HG03280 (cell line): ENCODE data around the gene COLEC12.
"Not testable (repeated sequence)": the region's sequence is repeated elsewhere in the genome, so short reads cannot be mapped to it uniquely, and the experiment has no call there.

ENCODE experiments used
- ATAC-seq: cut with Tn5 transposase; IDR thresholded peaks from one replicate; pipeline ENCODE4 v1.9.1; 2021; ENCODE audit warnings: mild to moderate bottlenecking, moderate library complexity; ENCODE audit not compliant: unreplicated experiment

Gene COLEC12

GRCh38 chr18:415617-416612 lies 84.6 kb downstream of the COLEC12 start:
- no peak for ATAC-seq

- ATAC-seq = no peak
Observed at GRCh38 chr18:415047-415446, 85.5 kb downstream of the COLEC12 start.

GRCh38 chr18:413233-413632 lies 87.3 kb downstream of the COLEC12 start:
- no peak for ATAC-seq

- ATAC-seq = no peak
Observed at GRCh38 chr18:410047-410455, 90.5 kb downstream of the COLEC12 start.

GRCh38 chr18:408367-408766 lies 92.1 kb downstream of the COLEC12 start:
- no peak for ATAC-seq

- ATAC-seq = no peak
Observed at GRCh38 chr18:407626-408224, 92.8 kb downstream of the COLEC12 start.

GRCh38 chr18:407191-407590 lies 93.3 kb downstream of the COLEC12 start:
- ATAC-seq = no peak

GRCh38 chr18:406677-407076 lies 93.8 kb downstream of the COLEC12 start:
- ATAC-seq = no peak

GRCh38 chr18:405006-405405 lies 95.5 kb downstream of the COLEC12 start:
- ATAC-seq = not testable (repeated sequence)

- no peak for ATAC-seq
Observed at GRCh38 chr18:404061-404636, 96.4 kb downstream of the COLEC12 start.

- no peak for ATAC-seq
Observed at GRCh38 chr18:402129-402528, 98.4 kb downstream of the COLEC12 start.

- no peak for ATAC-seq
Observed at GRCh38 chr18:400456-400855, 100.0 kb downstream of the COLEC12 start.

GRCh38 chr18:399631-400135 lies 100.8 kb downstream of the COLEC12 start:
- ATAC-seq = no peak

- ATAC-seq = no peak
Observed at GRCh38 chr18:398935-399630, 101.4 kb downstream of the COLEC12 start.

- no peak for ATAC-seq
Observed at GRCh38 chr18:396556-396955, 103.9 kb downstream of the COLEC12 start.

- ATAC-seq = no peak
Observed at GRCh38 chr18:396251-396555, 104.3 kb downstream of the COLEC12 start.

GRCh38 chr18:395456-396250 lies 104.8 kb downstream of the COLEC12 start:
- no peak for ATAC-seq

- ATAC-seq = no peak
Observed at GRCh38 chr18:394987-395362, 105.5 kb downstream of the COLEC12 start.

GRCh38 chr18:394262-394986 lies 106.1 kb downstream of the COLEC12 start:
- ATAC-seq = no peak

- no peak for ATAC-seq
Observed at GRCh38 chr18:393574-393957, 106.9 kb downstream of the COLEC12 start.
